Mesenchymal stem cell (in vitro differentiated cells and primary cell): ENCODE data around the gene RHEB.

Experiments
- DNase-seq: peaks from one replicate; pipeline ENCODE4 v3.0.0-alpha.2; 2013
- H2AFZ ChIP-seq: one replicate; pipeline ENCODE4 v1.6.1; 2013; ENCODE audit warnings: low read depth, mild to moderate bottlenecking, control low read depth, inconsistent platforms, low read length, moderate library complexity
- H2AK5ac ChIP-seq: 2 replicates; pipeline ENCODE4 v1.6.1; 2013; ENCODE audit warnings: low read length, moderate library complexity, mild to moderate bottlenecking, inconsistent platforms; ENCODE audit not compliant: severe bottlenecking
- H2BK120ac ChIP-seq: one replicate; pipeline ENCODE4 v1.6.1; 2013; ENCODE audit warnings: low read depth, mild to moderate bottlenecking, inconsistent platforms, low read length, moderate library complexity
- H2BK12ac ChIP-seq, 2 experiments: one replicate each; pipeline ENCODE4 v1.6.1; 2013; ENCODE audit warnings: inconsistent platforms in 2 of 2, low read length in 2 of 2, mild to moderate bottlenecking in 2 of 2, moderate library complexity in 2 of 2, control low read depth in 1 of 2
- H2BK15ac ChIP-seq: one replicate; pipeline ENCODE4 v1.6.1; 2013; ENCODE audit warnings: mild to moderate bottlenecking, low read depth, inconsistent platforms; ENCODE audit not compliant: poor library complexity, severe bottlenecking
- H2BK5ac ChIP-seq: 2 replicates; pipeline ENCODE4 v1.6.1; 2013; ENCODE audit warnings: low read depth, mild to moderate bottlenecking, low read length, control low read depth, inconsistent platforms; ENCODE audit not compliant: poor library complexity, severe bottlenecking
- H3K14ac ChIP-seq, 2 experiments: one replicate each; pipeline ENCODE4 v1.6.1; 2013; ENCODE audit warnings: inconsistent platforms in 2 of 2, low read length in 2 of 2, control low read depth in 1 of 2, mild to moderate bottlenecking in 1 of 2, moderate library complexity in 1 of 2
- H3K18ac ChIP-seq, 2 experiments: one replicate each; pipeline ENCODE4 v1.6.1; 2013; ENCODE audit warnings: inconsistent platforms in 2 of 2, low read length in 2 of 2, control low read depth in 1 of 2, low read depth in 1 of 2, mild to moderate bottlenecking in 1 of 2
- H3K23ac ChIP-seq, 2 experiments: one replicate each; pipeline ENCODE4 v1.6.1; 2013; ENCODE audit warnings: inconsistent platforms in 2 of 2, low read length in 2 of 2, mild to moderate bottlenecking in 2 of 2, moderate library complexity in 2 of 2, control low read depth in 1 of 2
- H3K27ac ChIP-seq: 2 replicates; pipeline ENCODE4 v1.5.1; 2013; ENCODE audit warnings: mild to moderate bottlenecking, moderate library complexity, low read length, control low read depth, inconsistent platforms; ENCODE audit not compliant: poor library complexity, severe bottlenecking
- H3K27me3 ChIP-seq, 2 experiments: 2 replicates each; pipeline versions ENCODE4 v1.6.1 to v1.7.0; 2013; ENCODE audit warnings: low read length in 2 of 2, mild to moderate bottlenecking in 2 of 2, moderate library complexity in 2 of 2, control low read depth in 1 of 2, inconsistent platforms in 1 of 2; ENCODE audit not compliant: control insufficient read depth in 1 of 2, insufficient read depth in 1 of 2
- H3K36me3 ChIP-seq, 2 experiments: 2 replicates each; pipeline versions ENCODE4 v1.6.1 to v1.7.0; 2013; ENCODE audit warnings: low read length in 2 of 2, control low read depth in 1 of 2, inconsistent platforms in 1 of 2, low read depth in 1 of 2, mild to moderate bottlenecking in 1 of 2; ENCODE audit not compliant: insufficient read depth in 2 of 2, control insufficient read depth in 1 of 2
- H3K4ac ChIP-seq, 2 experiments: one replicate each; pipeline ENCODE4 v1.6.1; 2013; ENCODE audit warnings: inconsistent platforms in 2 of 2, low read length in 2 of 2, mild to moderate bottlenecking in 2 of 2, moderate library complexity in 2 of 2, control low read depth in 1 of 2, low read depth in 1 of 2
- H3K4me1 ChIP-seq: 2 replicates; pipeline ENCODE4 v1.6.1; 2013; ENCODE audit warnings: low read depth, low read length, control low read depth; ENCODE audit not compliant: control insufficient read depth, insufficient read depth
- H3K4me2 ChIP-seq: 2 replicates; pipeline ENCODE4 v1.6.1; 2013; ENCODE audit warnings: low read length, mild to moderate bottlenecking, inconsistent platforms; ENCODE audit not compliant: poor library complexity, severe bottlenecking
- H3K4me3 ChIP-seq, 2 experiments: 2 replicates each; pipeline versions ENCODE4 v1.5.1 to v1.7.0; 2013; ENCODE audit warnings: low read length in 2 of 2, mild to moderate bottlenecking in 2 of 2, control low read depth in 1 of 2, low read depth in 1 of 2; ENCODE audit not compliant: insufficient read depth in 1 of 2
- H3K79me1 ChIP-seq: replicated peaks from 2 replicates; pipeline ENCODE4 v1.6.1; 2013; ENCODE audit warnings: mild to moderate bottlenecking, control low read depth, low read length, inconsistent platforms; ENCODE audit not compliant: poor library complexity, severe bottlenecking
- H3K9ac ChIP-seq: 2 replicates; pipeline ENCODE4 v1.7.0; 2013; ENCODE audit warnings: mild to moderate bottlenecking, low read length, moderate library complexity
- H3K9me3 ChIP-seq: 2 replicates; pipeline ENCODE4 v1.7.0; 2013; ENCODE audit warnings: mild to moderate bottlenecking, low read length; ENCODE audit not compliant: control insufficient read depth
- H4K8ac ChIP-seq: one replicate; pipeline ENCODE4 v1.6.1; 2013; ENCODE audit warnings: inconsistent platforms, mild to moderate bottlenecking, low read length, moderate library complexity
- H4K91ac ChIP-seq: one replicate; pipeline ENCODE4 v1.6.1; 2013; ENCODE audit warnings: mild to moderate bottlenecking, low read length, inconsistent platforms
- WGBS: methylation state at CpG from one replicate; pipeline ENCODE4 v1.1.7; 2013; ENCODE audit warnings: mixed read lengths; 5-methylcytosine and 5-hydroxymethylcytosine counted together

Gene RHEB

GRCh38 chr7:151437159-151437553, 82.5 kb downstream of the RHEB start:
- no peak overlapping the region for H2AFZ ChIP-seq
- no peak overlapping the region for H2BK12ac ChIP-seq
- H4K8ac ChIP-seq = no peak overlapping the region
- H3K36me3 ChIP-seq = no peaks in the 10 kb centered on the region
- no peak overlapping the region for H3K4me2 ChIP-seq
- no peak overlapping the region for H3K18ac ChIP-seq
- H2BK120ac ChIP-seq = no peak overlapping the region
- H3K4ac ChIP-seq = no peak overlapping the region
- peaks cover 22% of the 10 kb centered on the region for H3K4me1 ChIP-seq
- H2AK5ac ChIP-seq = no peak overlapping the region
- peak overlapping the region; percentile 40 for H3K9ac ChIP-seq
- H3K14ac ChIP-seq = no peak overlapping the region
- H3K27ac ChIP-seq = no peak overlapping the region
- no peak overlapping the region for H3K4me3 ChIP-seq
- peaks cover 5 to 40% of the 10 kb centered on the region in 2 experiments for H3K27me3 ChIP-seq
- H2BK15ac ChIP-seq = no peak overlapping the region
- 86% methylated on average over 13 of the region's 13 CpGs for WGBS
- no peak overlapping the region for H3K23ac ChIP-seq
- no peak overlapping the region for H2BK5ac ChIP-seq
- H4K91ac ChIP-seq = no peak overlapping the region
- DNase-seq = no peak
- H3K9me3 ChIP-seq = no peaks in the 10 kb centered on the region
- H3K79me1 ChIP-seq = no peaks in the 10 kb centered on the region

DNA sequence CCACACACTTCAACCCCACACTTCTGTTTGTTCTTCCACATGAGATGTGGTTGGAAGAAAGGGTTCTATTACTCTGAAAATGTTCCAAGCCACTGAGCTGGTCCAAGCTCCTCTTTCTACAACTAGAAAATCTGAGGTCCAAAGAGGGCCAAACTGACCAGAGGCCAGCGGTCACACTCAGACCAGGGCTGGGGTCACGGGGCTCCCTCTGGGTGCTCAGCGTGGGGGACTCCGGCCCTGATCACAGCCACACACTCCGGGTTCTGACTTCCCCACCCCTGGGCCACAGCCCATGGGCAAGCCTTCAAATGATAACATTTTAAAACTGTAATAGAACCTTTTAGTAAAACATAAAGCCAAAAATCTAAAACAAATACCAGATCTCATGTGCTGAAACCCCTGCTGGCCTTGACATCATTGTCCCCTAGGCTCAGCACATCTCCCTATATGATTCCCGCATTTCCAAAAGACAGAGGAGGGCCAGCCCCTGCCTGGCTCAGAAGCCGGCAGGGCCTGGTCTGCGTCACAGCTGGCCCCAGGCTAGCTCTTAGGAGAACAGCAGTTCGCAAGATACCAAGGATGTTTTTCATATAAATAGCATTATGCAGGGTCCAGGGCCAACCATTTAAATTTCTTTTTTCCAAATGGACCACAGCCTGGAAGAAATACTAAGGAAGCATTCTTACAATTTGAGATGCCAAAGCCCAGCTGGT, 83.1 kb downstream of the RHEB start:
- Histone ChIP-seq H3K23ac (no peak overlapping the region), H3K79me1 (no peaks in the 10 kb centered on the region), H3K14ac (no peak overlapping the region), H3K27me3 (peaks cover 5 to 40% of the 10 kb centered on the region in 2 experiments), H4K91ac (no peak overlapping the region), H3K36me3 (no peaks in the 10 kb centered on the region), H3K18ac (no peak overlapping the region), H2BK5ac (no peak overlapping the region), H3K9ac (peak overlapping the region; percentile 40), H3K4ac (no peak overlapping the region), H3K4me3 (no peak overlapping the region), H3K9me3 (no peaks in the 10 kb centered on the region), H2AK5ac (no peak overlapping the region), H2AFZ (no peak overlapping the region), H3K4me2 (no peak overlapping the region), H2BK120ac (no peak overlapping the region), H2BK15ac (no peak overlapping the region), H3K27ac (no peak overlapping the region), H4K8ac (no peak overlapping the region), H3K4me1 (peaks cover 22% of the 10 kb centered on the region), H2BK12ac (no peak overlapping the region)
- no peak for DNase-seq
- WGBS = 76% methylated on average over 9 of the region's 9 CpGs

DNA sequence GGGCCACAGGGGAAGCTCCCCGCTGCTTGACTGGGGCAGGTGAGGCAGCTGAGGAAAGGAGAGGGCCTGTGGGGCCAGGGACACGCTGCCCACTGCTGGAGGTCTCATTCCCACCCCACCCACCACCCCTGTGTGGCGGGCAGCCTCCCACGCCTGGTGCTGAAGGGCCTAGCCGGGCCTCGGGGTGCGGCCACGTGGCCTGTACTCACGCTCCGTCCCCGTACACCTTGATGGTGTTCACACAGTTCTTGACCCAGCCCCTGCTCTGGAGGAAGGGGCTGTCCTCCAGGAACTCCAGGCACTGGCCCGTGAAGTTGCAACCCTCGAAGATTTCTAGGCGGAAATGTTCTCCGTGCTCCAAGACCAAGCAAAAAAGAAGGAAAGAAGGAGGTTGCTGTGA, 83.7 kb downstream of the RHEB start:
- no peak overlapping the region for H2BK5ac ChIP-seq
- H3K23ac ChIP-seq = no peak overlapping the region
- H3K36me3 ChIP-seq = no peaks in the 10 kb centered on the region
- peak overlapping the region in 1 of 2 experiments; percentile 17 for H3K4me3 ChIP-seq
- no peak overlapping the region for H4K91ac ChIP-seq
- H3K27me3 ChIP-seq = peaks cover 5 to 40% of the 10 kb centered on the region in 2 experiments
- no peak overlapping the region for H2AK5ac ChIP-seq
- H3K14ac ChIP-seq = no peak overlapping the region
- H4K8ac ChIP-seq = no peak overlapping the region
- peak overlapping the region; percentile 40 for H3K9ac ChIP-seq
- H2BK15ac ChIP-seq = no peak overlapping the region
- H3K4me2 ChIP-seq = no peak overlapping the region
- no peaks in the 10 kb centered on the region for H3K79me1 ChIP-seq
- 96% methylated on average over 10 of the region's 15 CpGs for WGBS
- no peak for DNase-seq
- no peak overlapping the region for H3K18ac ChIP-seq
- H2BK120ac ChIP-seq = no peak overlapping the region
- no peak overlapping the region for H3K27ac ChIP-seq
- H3K4ac ChIP-seq = no peak overlapping the region
- no peak overlapping the region for H2BK12ac ChIP-seq
- peaks cover 21% of the 10 kb centered on the region for H3K4me1 ChIP-seq
- no peak overlapping the region for H2AFZ ChIP-seq
- H3K9me3 ChIP-seq = no peaks in the 10 kb centered on the region

- 93% methylated on average over 20 of the region's 20 CpGs for WGBS
Observed at GRCh38 chr7:151435103-151435916, 84.4 kb downstream of the RHEB start.

More at GRCh38 chr7:151435103-151435916, 84.4 kb downstream of the RHEB start:
- Histone ChIP-seq H3K4me1 (peaks cover 16% of the 10 kb centered on the region), H3K18ac (no peak overlapping the region), H2AK5ac (no peak overlapping the region), H2BK12ac (no peak overlapping the region), H2BK15ac (no peak overlapping the region), H3K36me3 (no peaks in the 10 kb centered on the region), H2BK120ac (no peak overlapping the region), H3K4me3 (no peak overlapping the region), H3K9me3 (no peaks in the 10 kb centered on the region), H4K91ac (peak overlapping the region; percentile 41), H3K79me1 (no peaks in the 10 kb centered on the region), H4K8ac (no peak overlapping the region), H3K4ac (no peak overlapping the region), H3K9ac (no peak overlapping the region), H3K14ac (no peak overlapping the region), H3K23ac (no peak overlapping the region), H3K27me3 (peaks cover 5 to 35% of the 10 kb centered on the region in 2 experiments), H3K4me2 (no peak overlapping the region), H2BK5ac (no peak overlapping the region), H2AFZ (no peak overlapping the region), H3K27ac (no peak overlapping the region)
- no peak for DNase-seq
